Measurements from ENCODE around the gene SGPL1.
A peak's percentile ranks its signal among the peaks of the same experiment; 100 is the strongest.

SGPL1 gene

DNA sequence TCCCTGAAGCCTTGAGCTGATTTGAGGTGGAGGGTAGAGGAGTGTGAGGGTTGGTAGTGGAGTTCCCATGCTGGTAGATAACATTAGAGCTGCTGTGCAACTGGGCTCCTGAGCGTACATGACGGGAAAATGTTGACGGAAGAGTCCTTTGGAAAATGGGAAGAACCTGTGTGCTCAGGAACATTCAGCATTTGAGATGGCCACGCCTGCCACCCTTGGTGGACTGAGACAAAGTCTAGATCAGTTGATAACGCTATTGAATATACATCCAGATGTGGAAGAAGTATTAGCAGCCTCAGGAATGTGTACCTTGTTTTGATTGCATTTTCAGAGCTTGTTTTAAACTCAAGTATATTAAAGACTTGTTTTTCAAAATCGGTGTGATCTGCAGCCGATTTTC, 56.5 kb downstream of the SGPL1 start:
- Histone ChIP-seq H3K36me3 (ENCODE audit: insufficient read depth, low read length) (peaks cover 48% of the 10 kb centered on the region), H3K9me3 (replicated peaks; ENCODE audit: low read length) (no peaks in the 10 kb centered on the region), H3K9ac (ENCODE audit: low read depth, low read length) (no peak overlapping the region), H3K4me3 (ENCODE audit: low read length) (no peak overlapping the region), H3K4me1 (ENCODE audit: control insufficient read depth, insufficient read depth, low read length) (no peaks in the 10 kb centered on the region), H3K4me2 (ENCODE audit: low read length) (no peak overlapping the region), H3K27me3 (ENCODE audit: control insufficient read depth, insufficient read depth, low read length) (no peaks in the 10 kb centered on the region)

GRCh38 chr10:70874061-70874460, 58.3 kb downstream of the SGPL1 start:
- Histone ChIP-seq H3K4me2 (ENCODE audit: low read length) (no peak overlapping the region), H3K9me3 (replicated peaks; ENCODE audit: low read length) (no peaks in the 10 kb centered on the region), H3K4me1 (ENCODE audit: control insufficient read depth, insufficient read depth, low read length) (no peaks in the 10 kb centered on the region), H3K4me3 (ENCODE audit: low read length) (no peak overlapping the region), H3K36me3 (ENCODE audit: insufficient read depth, low read length) (peaks cover 58% of the 10 kb centered on the region), H3K9ac (ENCODE audit: low read depth, low read length) (no peak overlapping the region), H3K27me3 (ENCODE audit: control insufficient read depth, insufficient read depth, low read length) (no peaks in the 10 kb centered on the region)

- H3K4me1 ChIP-seq (ENCODE audit: control insufficient read depth, insufficient read depth, low read length) = no peaks in the 10 kb centered on the region
- no peak overlapping the region for H3K4me2 ChIP-seq (ENCODE audit: low read length)
- no peak overlapping the region for H3K4me3 ChIP-seq (ENCODE audit: low read length)
- no peak overlapping the region for H3K9ac ChIP-seq (ENCODE audit: low read depth, low read length)
- no peaks in the 10 kb centered on the region for H3K9me3 ChIP-seq (replicated peaks; ENCODE audit: low read length)
- H3K27me3 ChIP-seq (ENCODE audit: control insufficient read depth, insufficient read depth, low read length) = no peaks in the 10 kb centered on the region
- H3K36me3 ChIP-seq (ENCODE audit: insufficient read depth, low read length) = peaks cover 36% of the 10 kb centered on the region
Measured at GRCh38 chr10:70879207-70879606, 63.5 kb downstream of the SGPL1 start.

DNA sequence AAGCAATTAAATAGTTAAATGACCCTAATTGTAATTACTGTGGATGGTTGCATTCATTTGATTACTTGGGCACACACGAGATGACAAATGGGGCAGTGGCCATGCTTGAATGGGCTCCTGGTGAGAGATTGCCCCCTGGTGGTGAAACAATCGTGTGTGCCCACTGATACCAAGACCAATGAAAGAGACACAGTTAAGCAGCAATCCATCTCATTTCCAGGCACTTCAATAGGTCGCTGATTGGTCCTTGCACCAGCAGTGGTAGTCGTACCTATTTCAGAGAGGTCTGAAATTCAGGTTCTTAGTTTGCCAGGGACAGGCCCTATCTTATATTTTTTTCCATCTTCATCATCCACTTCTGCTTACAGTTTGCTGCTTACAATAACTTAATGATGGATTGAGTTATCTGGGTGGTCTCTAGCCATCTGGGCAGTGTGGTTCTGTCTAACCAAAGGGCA, 64.4 kb downstream of the SGPL1 start:
- Histone ChIP-seq H3K27me3 (ENCODE audit: control insufficient read depth, insufficient read depth, low read length) (no peaks in the 10 kb centered on the region), H3K4me2 (ENCODE audit: low read length) (no peak overlapping the region), H3K4me1 (ENCODE audit: control insufficient read depth, insufficient read depth, low read length) (no peaks in the 10 kb centered on the region), H3K4me3 (ENCODE audit: low read length) (no peak overlapping the region), H3K9ac (ENCODE audit: low read depth, low read length) (no peak overlapping the region), H3K36me3 (ENCODE audit: insufficient read depth, low read length) (peaks cover 36% of the 10 kb centered on the region), H3K9me3 (replicated peaks; ENCODE audit: low read length) (no peaks in the 10 kb centered on the region)

GRCh38 chr10:70884741-70885140, 69.0 kb downstream of the SGPL1 start:
- Histone ChIP-seq H3K27me3 (ENCODE audit: control insufficient read depth, insufficient read depth, low read length) (no peaks in the 10 kb centered on the region), H3K36me3 (ENCODE audit: insufficient read depth, low read length) (peaks cover 12% of the 10 kb centered on the region), H3K4me3 (ENCODE audit: low read length) (no peak overlapping the region), H3K9ac (ENCODE audit: low read depth, low read length) (no peak overlapping the region), H3K4me2 (ENCODE audit: low read length) (no peak overlapping the region), H3K4me1 (ENCODE audit: control insufficient read depth, insufficient read depth, low read length) (peaks cover 11% of the 10 kb centered on the region), H3K9me3 (replicated peaks; ENCODE audit: low read length) (no peaks in the 10 kb centered on the region)

- no peaks in the 10 kb centered on the region for H3K27me3 ChIP-seq (ENCODE audit: control insufficient read depth, insufficient read depth, low read length)
- no peaks in the 10 kb centered on the region for H3K9me3 ChIP-seq (replicated peaks; ENCODE audit: low read length)
- no peak overlapping the region for H3K9ac ChIP-seq (ENCODE audit: low read depth, low read length)
Measured at GRCh38 chr10:70885481-70885880, 69.7 kb downstream of the SGPL1 start.

GRCh38 chr10:70885931-70886903, 70.5 kb downstream of the SGPL1 start:
- Histone ChIP-seq H3K4me3 (ENCODE audit: low read length) (no peak overlapping the region), H3K27me3 (ENCODE audit: control insufficient read depth, insufficient read depth, low read length) (no peaks in the 10 kb centered on the region), H3K36me3 (ENCODE audit: insufficient read depth, low read length) (peaks cover 7% of the 10 kb centered on the region), H3K4me1 (ENCODE audit: control insufficient read depth, insufficient read depth, low read length) (peaks cover 15% of the 10 kb centered on the region), H3K9ac (ENCODE audit: low read depth, low read length) (no peak overlapping the region), H3K9me3 (replicated peaks; ENCODE audit: low read length) (no peaks in the 10 kb centered on the region), H3K4me2 (ENCODE audit: low read length) (no peak overlapping the region)

More at GRCh38 chr10:70885481-70885880, 69.7 kb downstream of the SGPL1 start:
- peaks cover 11% of the 10 kb centered on the region for H3K36me3 ChIP-seq (ENCODE audit: insufficient read depth, low read length)
- H3K4me3 ChIP-seq (ENCODE audit: low read length) = no peak overlapping the region
- H3K4me2 ChIP-seq (ENCODE audit: low read length) = no peak overlapping the region
- H3K4me1 ChIP-seq (ENCODE audit: control insufficient read depth, insufficient read depth, low read length) = peaks cover 11% of the 10 kb centered on the region

DNA sequence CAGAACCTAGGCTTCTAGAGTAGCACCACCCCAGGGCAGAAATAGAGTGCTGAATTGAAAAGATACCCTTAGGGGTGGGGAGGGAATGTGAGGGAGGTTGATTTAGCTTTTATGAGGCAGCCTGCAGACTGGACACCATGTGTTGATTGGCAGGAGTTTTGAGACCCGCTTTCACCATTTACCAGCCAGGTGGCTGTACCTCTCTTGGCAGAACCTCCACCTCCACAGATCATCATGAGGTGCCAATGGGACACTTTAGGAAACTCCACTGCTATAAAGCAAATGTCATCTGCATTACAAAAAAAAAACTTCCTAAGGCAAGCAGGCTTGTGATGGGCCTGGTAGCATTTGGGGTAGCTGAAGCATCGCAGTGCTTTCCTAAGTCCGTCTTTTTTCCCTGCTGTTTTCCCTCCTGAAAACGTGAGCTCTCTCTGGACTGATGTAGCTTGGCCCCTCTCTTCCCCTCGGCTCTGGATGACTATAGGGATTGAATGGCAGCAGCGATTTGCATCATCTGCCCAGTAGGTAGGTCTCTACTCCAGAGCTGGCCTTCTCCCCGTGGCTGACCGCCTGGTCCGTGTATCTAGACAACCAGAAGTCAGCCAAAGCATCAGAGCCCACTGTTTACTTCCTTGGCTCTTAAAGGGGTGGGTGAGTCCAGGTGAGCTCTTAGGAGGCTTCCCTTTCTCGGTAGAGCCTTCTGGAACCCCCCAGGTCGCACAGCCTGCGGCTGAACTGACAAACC, 71.3 kb downstream of the SGPL1 start:
- peaks cover 23% of the 10 kb centered on the region for H3K4me1 ChIP-seq (ENCODE audit: control insufficient read depth, insufficient read depth, low read length)
- H3K4me3 ChIP-seq (ENCODE audit: low read length) = peak overlapping the region; percentile 70
- H3K27me3 ChIP-seq (ENCODE audit: control insufficient read depth, insufficient read depth, low read length) = no peaks in the 10 kb centered on the region
- H3K9me3 ChIP-seq (replicated peaks; ENCODE audit: low read length) = no peaks in the 10 kb centered on the region
- peak overlapping the region; percentile 60 for H3K9ac ChIP-seq (ENCODE audit: low read depth, low read length)
- H3K36me3 ChIP-seq (ENCODE audit: insufficient read depth, low read length) = no peaks in the 10 kb centered on the region
- peak overlapping the region; percentile 90 for H3K4me2 ChIP-seq (ENCODE audit: low read length)

DNA sequence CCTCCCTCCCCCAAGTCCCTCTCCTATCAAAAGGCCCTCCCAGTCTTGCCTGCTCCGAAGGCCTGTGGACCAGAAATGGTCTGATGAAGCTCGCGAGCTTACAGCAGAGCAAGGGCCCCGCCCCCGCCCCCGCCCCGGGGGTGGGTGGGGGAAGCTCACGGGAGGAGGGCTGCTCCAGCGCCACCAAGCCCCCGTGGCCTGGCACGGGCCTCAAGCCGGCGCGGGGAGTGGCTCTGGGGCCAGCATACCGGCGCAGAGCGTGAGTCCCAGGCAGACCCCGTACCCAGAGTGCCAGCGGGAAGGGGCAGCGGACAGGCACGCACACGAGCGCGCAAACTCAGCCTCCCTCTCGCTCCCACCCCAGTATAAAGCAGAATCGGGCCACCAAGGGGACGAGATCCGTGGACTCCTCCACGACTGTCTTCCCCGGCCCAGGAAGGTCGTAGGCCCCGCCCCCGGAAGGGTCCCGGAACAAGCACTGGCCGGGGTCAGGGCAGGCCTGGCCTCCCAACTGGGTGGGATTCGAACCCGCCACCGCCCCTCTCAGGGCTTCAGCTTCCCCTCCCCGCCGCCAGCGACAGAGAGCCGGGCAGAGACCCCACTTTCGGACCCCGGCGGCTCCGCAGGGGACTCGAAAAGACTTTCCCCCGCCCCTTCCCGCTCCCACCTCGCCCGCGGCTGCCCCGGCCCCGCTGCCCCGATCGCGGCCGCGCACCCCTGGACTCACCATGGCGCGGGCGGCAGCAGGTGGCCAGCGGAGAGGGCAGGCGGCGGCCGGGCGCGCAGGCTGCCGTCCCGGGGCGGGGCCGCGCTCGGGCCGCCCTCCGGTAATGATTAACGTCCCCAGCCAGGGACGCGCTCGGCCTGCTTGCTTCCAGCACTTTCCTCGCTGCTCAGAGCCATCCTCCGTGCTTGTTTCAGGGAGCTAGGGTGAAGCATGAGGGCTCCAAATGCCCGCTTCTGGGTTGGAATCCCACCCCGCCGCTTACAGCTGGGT, 72.4 kb downstream of the SGPL1 start, which contains the start of gene PCBD1:
TSS of gene PCBD1 (minus strand) at position 762 of the 997 bp plus-strand sequence. CDS start at position 730, 32 bp downstream.
- H3K4me3 ChIP-seq (ENCODE audit: low read length) = peak within 1 kb of the TSS; percentile 70
- peak within 1 kb of the TSS; percentile 60 for H3K9ac ChIP-seq (ENCODE audit: low read depth, low read length)
- no peaks in the 10 kb centered on the region for H3K27me3 ChIP-seq (ENCODE audit: control insufficient read depth, insufficient read depth, low read length)
- peak within 1 kb of the TSS; percentile 90 for H3K4me2 ChIP-seq (ENCODE audit: low read length)
- H3K36me3 ChIP-seq (ENCODE audit: insufficient read depth, low read length) = no peaks in the 10 kb centered on the region
- H3K4me1 ChIP-seq (ENCODE audit: control insufficient read depth, insufficient read depth, low read length) = peaks cover 25% of the 10 kb centered on the region
- H3K9me3 ChIP-seq (replicated peaks; ENCODE audit: low read length) = no peaks in the 10 kb centered on the region

DNA sequence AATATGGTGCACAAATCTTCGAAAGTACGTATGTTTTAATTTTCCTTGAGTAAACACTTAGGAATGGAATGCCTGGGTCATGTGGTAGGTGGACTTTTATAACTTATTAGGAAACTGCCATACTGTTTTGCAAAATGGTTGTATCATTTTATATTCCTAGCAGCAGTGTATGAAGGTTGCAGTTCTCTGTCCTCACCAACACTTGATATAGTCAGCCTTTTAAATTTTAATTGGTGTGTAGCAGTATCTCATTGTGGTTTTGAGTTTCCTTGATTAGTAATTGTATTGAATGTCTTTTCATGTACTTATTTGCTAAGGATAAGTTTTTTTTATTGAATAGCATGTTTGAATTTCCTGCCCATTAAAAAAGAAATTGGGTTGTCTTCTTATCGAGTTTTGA, 73.5 kb downstream of the SGPL1 start:
- Histone ChIP-seq H3K4me2 (ENCODE audit: low read length) (no peak overlapping the region), H3K4me1 (ENCODE audit: control insufficient read depth, insufficient read depth, low read length) (peaks cover 25% of the 10 kb centered on the region), H3K4me3 (ENCODE audit: low read length) (no peak overlapping the region), H3K9me3 (replicated peaks; ENCODE audit: low read length) (no peaks in the 10 kb centered on the region), H3K27me3 (ENCODE audit: control insufficient read depth, insufficient read depth, low read length) (no peaks in the 10 kb centered on the region), H3K36me3 (ENCODE audit: insufficient read depth, low read length) (no peaks in the 10 kb centered on the region), H3K9ac (ENCODE audit: low read depth, low read length) (no peak overlapping the region)
